Muscle of leg (tissue), 11 donors: Measurements from ENCODE around the gene TCERG1L. TPM values are rescaled to one million over a fixed set of nuclear protein-coding genes. Genes with fewer than 3 reads are reported as not detected.
"Not testable (repeated sequence)": the region's sequence is repeated elsewhere in the genome, so short reads cannot be mapped to it uniquely, and the experiment has no call there.

Experiments
- DNase-seq: peaks from one replicate; pipeline ENCODE4 v3.0.0; 2013
- H3K27ac ChIP-seq: one replicate; pipeline ENCODE4 v1.5.1; 2013; ENCODE audit warnings: mild to moderate bottlenecking, low read length, control low read depth
- H3K27me3 ChIP-seq: one replicate; pipeline ENCODE4 v1.6.1; 2013; ENCODE audit warnings: low read length; ENCODE audit not compliant: control insufficient read depth, insufficient read depth
- H3K36me3 ChIP-seq: one replicate; pipeline ENCODE4 v1.6.1; 2013; ENCODE audit warnings: low read length; ENCODE audit not compliant: control insufficient read depth, insufficient read depth
- H3K4me1 ChIP-seq: one replicate; pipeline ENCODE4 v1.6.1; 2013; ENCODE audit warnings: low read length; ENCODE audit not compliant: control insufficient read depth, insufficient read depth
- H3K4me3 ChIP-seq: one replicate; pipeline ENCODE4 v1.5.1; 2013; ENCODE audit warnings: low read length, control low read depth
- H3K9me3 ChIP-seq: replicated peaks from 2 replicates; pipeline ENCODE4 v1.6.1; 2013; ENCODE audit warnings: low read depth, low read length; ENCODE audit not compliant: control insufficient read depth
- WGBS: methylation state at CpG from one replicate; pipeline ENCODE4 v1.1.5; 2013; ENCODE audit warnings: missing lambda C conversion rate; ENCODE audit not compliant: insufficient coverage; 5-methylcytosine and 5-hydroxymethylcytosine counted together
- polyA plus RNA-seq, 8 donors: library from polyadenylated mRNA; unstranded; fragments of 120-200 nt; gene quantifications; one replicate each; pipeline versions ENCODE4 v1.2.1 to v1.2.3, GENCODE V29; 2013; ENCODE audit warnings: inconsistent platforms in 1 of 8, low replicate concordance in 1 of 8; ENCODE audit not compliant: insufficient read length in 8 of 8, insufficient read depth in 1 of 8
- total RNA-seq: library from RNA; stranded (reverse); fragments of 120-200 nt; gene quantifications from one replicate; pipeline ENCODE4 v1.2.4, GENCODE V29; 2013

The TCERG1L gene
- total and polyA plus RNA-seq, 9 donors = 0.04 to 1.1 (median 0.15) TPM

DNA sequence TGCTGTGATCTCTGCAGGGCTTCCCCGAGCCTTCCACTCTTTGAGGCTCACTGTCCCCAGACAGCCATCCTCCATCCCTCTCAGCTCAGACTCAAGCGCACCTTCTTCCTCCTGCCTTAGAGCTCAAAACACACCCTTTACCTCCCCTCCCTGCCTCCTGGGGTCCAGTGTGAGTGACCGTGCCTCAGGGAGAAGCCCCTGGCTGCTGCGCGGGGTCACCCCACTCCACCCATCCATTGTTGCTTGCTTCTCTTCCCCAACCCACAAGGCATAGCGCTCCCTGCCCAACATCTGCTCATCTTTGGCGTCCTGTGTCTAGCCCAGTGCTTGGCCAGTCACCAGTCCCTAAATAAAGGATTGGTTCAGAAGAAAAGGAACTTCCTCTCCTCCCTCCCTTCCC lies 170.3 kb downstream of the TCERG1L start:
- Histone ChIP-seq H3K27ac (no peak overlapping the region), H3K4me3 (no peak overlapping the region), H3K9me3 (no peaks in the 10 kb centered on the region), H3K36me3 (no peaks in the 10 kb centered on the region), H3K4me1 (peaks cover 4% of the 10 kb centered on the region), H3K27me3 (peaks cover 14% of the 10 kb centered on the region)
- no peak for DNase-seq
- 84% methylated on average over 5 of the region's 7 CpGs for WGBS

DNA sequence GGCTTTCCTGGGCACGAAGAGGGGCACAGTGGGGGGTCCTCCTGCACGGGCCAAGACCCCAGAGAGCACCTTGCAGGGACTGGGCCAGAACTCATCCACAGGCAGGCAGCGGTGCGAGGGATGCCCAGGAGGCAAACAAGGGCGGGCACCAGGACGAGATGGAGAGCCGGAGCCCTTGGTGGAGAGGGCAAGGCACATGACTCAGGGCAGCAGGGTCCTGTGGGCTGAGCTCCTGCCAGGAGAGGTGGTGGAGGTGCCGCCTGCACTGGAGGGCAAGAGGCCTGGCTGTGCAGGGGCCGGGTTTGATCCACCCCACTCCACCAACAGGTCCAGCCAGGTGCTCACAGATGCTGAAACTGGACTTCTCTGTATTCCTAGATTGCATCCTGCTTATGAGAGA lies 170.9 kb downstream of the TCERG1L start:
- no peak for DNase-seq
- Histone ChIP-seq H3K9me3 (no peaks in the 10 kb centered on the region), H3K4me3 (no peak overlapping the region), H3K27me3 (peaks cover 12% of the 10 kb centered on the region), H3K36me3 (no peaks in the 10 kb centered on the region), H3K4me1 (no peaks in the 10 kb centered on the region), H3K27ac (no peak overlapping the region)
- 86% methylated on average over 7 of the region's 9 CpGs for WGBS

DNA sequence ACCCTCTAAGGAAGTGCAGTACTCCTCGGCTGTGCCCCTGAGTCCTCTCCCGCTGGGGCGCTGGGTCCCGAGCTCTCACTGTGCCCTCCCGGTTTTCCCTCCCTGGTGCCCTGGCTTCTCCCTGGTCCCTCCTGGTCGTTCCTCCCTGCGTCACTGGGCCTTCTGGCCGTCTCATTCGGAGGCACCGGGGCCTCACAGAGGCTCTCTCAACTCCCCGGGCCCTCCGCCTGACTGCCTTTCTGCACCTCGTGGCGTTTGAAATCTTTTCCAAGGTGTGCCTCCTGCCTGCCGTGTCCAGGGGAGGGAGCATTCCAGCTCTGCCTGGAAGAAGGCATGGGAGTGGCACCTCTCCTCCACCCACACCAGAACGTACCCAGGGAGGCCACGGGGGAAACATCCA lies 174.3 kb downstream of the TCERG1L start:
- DNase-seq = no peak
- Histone ChIP-seq H3K27me3 (peaks cover 8% of the 10 kb centered on the region), H3K36me3 (no peaks in the 10 kb centered on the region), H3K4me1 (peaks cover 11% of the 10 kb centered on the region), H3K27ac (no peak overlapping the region), H3K9me3 (no peaks in the 10 kb centered on the region), H3K4me3 (no peak overlapping the region)
- whole genome bisulfite sequencing = 67% methylated on average over 9 of the region's 17 CpGs

DNA sequence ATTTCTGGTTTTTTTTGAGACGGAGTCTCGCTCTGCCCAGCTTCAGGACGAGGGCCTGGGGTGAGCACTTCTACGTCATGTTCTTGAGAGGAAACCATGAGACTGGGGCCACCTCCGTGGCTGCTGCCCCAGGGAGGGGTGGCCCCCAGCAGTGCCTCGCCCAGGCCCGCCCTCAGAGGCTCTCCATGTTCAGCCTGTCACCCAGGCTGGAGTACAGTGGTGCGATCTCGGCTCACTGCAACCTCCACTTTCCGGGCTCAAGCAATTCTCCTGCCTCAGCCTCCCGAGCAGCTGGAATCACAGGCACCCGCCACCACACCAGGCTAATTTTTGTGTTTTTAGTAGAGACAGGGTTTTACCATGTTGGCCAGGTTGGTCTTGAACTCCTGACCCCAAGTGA lies 175.2 kb downstream of the TCERG1L start:
- not testable (repeated sequence) for H3K9me3 ChIP-seq, H3K4me3 ChIP-seq, H3K27ac ChIP-seq, DNase-seq, H3K36me3 ChIP-seq, H3K27me3 ChIP-seq
- 97% methylated on average over 9 of the region's 12 CpGs for whole genome bisulfite sequencing
- H3K4me1 ChIP-seq = peaks cover 20% of the 10 kb centered on the region

DNA sequence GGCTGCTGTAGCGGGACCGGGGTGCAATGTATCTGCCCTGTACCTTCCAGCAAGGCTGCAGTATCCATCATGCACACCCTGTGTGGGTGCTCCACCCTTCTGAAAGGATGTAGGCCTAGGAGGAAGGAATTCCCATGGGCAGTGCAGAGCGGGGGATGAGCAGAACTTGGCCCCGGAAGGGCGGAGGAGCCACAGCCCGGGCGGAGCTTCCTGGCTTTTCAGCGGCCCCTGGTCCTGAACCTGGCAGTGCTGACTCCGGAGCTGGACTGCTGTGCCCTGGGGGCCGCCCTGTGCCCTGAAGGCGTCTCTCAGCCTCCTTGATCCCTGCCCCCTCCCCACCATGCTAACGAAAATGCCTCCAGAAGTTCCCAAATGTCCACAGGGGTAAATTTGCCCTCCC lies 175.8 kb downstream of the TCERG1L start:
- H3K4me1 ChIP-seq = peaks cover 24% of the 10 kb centered on the region
- peaks cover 6% of the 10 kb centered on the region for H3K27me3 ChIP-seq
- WGBS = 95% methylated on average over 5 of the region's 12 CpGs
- H3K9me3 ChIP-seq = no peaks in the 10 kb centered on the region
- no peak for DNase-seq
- no peak overlapping the region for H3K27ac ChIP-seq
- H3K36me3 ChIP-seq = no peaks in the 10 kb centered on the region
- H3K4me3 ChIP-seq = no peak overlapping the region

DNA sequence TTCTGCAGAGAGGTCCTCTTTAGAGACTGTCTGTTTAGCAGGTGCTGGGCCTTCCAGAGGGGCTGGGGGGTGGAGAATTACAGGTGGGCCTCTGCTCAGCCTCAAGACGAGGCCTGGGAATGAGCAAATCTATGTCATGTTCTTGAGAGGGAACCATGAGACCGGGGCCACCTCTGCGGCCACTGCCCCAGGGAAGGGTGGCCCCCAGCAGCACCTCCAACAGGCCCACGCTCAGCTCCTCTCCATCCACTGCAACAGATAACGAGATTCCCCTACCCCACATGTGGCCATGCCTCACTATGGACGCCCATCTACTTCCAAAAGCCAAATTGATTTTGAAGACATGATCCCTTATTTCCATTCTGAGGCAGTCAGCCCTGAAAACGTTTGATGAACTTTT lies 176.9 kb downstream of the TCERG1L start:
- Histone ChIP-seq H3K4me3 (no peak overlapping the region), H3K27ac (no peak overlapping the region), H3K36me3 (no peaks in the 10 kb centered on the region), H3K27me3 (peaks cover 6% of the 10 kb centered on the region), H3K4me1 (peaks cover 24% of the 10 kb centered on the region), H3K9me3 (no peaks in the 10 kb centered on the region)
- WGBS = 50% methylated on average over 1 of the region's 7 CpGs
- DNase-seq = no peak

DNA sequence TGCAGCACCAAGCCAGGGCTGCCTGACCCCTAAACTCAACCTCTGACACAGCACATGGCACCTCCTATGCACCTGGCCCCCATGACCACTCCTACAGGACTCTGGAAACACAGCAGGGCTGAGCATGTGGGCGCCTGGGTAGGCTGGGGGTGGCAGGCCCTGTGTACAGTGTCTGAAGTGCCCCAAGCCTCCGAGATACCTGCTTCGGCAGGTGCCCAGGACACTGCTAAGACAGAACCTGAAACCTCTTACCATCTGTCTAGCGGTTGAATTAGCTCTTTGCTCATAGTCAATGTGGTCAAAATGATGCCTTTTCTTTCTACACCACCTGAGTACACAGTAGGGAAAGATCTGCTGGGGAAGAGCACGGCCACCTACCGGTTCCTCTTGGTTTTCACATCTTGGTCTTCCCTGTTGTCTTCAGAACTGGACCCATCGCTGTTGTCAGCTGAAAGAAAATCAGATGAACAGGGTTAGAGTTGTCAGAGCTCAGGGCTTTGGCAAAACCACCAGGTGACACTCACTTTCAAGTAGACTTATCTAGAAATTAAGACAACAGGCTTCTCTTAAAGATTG lies 177.4 kb downstream of the TCERG1L start:
- no peak overlapping the region for H3K27ac ChIP-seq
- 93% methylated on average over 2 of the region's 7 CpGs for WGBS
- H3K9me3 ChIP-seq = no peaks in the 10 kb centered on the region
- H3K4me1 ChIP-seq = peaks cover 24% of the 10 kb centered on the region
- H3K4me3 ChIP-seq = no peak overlapping the region
- no peaks in the 10 kb centered on the region for H3K36me3 ChIP-seq
- peaks cover 6% of the 10 kb centered on the region for H3K27me3 ChIP-seq
- DNase-seq = no peak

DNA sequence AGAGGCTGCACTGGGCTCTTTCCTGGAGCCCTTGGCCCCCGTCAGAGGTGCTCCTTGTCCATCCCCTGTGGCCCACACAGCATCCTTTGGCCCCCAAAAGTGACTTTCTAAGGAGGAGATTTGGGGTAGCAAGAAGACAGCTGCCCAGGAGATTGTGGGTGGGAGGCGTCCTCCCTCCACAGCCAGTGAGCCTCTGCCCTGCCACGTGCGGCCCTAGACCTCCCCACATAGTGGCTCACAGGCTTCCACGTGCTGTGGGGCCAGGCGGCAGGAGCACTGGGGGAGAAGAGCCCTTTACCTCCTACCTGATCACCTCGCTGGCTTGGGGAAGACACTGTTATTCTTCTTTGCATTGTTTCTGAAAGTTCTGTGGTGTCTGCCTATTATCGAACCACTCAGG lies 178.8 kb downstream of the TCERG1L start:
- Histone ChIP-seq H3K27me3 (peaks cover 6% of the 10 kb centered on the region), H3K4me1 (peaks cover 24% of the 10 kb centered on the region), H3K4me3 (no peak overlapping the region), H3K36me3 (no peaks in the 10 kb centered on the region), H3K9me3 (no peaks in the 10 kb centered on the region), H3K27ac (peak overlapping the region; percentile 20)
- no peak for DNase-seq
- 34% methylated on average over 5 of the region's 8 CpGs for WGBS

DNA sequence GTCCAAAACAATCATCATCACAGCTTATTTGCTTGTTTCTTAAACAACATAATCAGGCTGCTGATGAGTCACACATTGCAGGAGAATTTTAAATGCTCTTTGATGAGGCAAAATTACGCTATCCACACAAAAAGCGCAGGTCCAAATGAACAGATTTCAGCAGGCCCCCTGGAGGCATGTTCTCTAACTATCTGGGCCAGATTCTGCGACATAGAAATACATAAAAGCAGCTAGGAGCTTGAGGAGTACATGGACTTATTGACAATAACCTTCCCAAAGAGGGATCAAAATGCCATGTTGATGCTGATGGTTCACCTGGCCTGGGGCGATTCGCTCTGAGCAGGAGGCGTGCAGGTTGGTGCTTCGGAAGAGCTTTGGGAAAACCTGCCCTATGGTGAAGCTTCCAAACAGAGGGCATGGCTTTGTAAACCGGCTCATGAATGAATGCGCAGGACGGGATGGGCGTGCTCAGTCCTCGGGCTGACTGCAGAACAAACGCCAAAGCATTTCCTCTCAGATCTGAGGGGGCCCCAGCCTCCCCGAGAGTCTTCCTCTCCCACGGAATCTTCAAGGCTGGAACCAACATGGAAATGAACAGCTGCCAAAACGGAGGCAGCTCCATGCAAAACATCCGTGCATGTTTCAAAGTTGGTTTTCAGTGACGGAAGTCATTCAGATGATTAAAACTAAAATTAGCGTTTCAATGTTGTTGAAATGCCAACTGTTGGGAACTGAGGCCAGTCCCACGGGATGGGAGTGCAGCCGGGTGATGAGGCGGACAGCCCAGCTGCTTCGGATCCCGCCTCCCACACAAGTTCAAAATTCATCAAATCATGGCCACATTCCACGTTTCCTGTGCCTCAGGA lies 179.6 kb downstream of the TCERG1L start:
- no peak overlapping the region for H3K4me3 ChIP-seq
- peaks cover 2% of the 10 kb centered on the region for H3K27me3 ChIP-seq
- H3K4me1 ChIP-seq = peaks cover 31% of the 10 kb centered on the region
- H3K36me3 ChIP-seq = no peaks in the 10 kb centered on the region
- H3K27ac ChIP-seq = no peak overlapping the region
- 40% methylated on average over 14 of the region's 25 CpGs for WGBS
- DNase-seq = peak; percentile 90
- no peaks in the 10 kb centered on the region for H3K9me3 ChIP-seq

DNA sequence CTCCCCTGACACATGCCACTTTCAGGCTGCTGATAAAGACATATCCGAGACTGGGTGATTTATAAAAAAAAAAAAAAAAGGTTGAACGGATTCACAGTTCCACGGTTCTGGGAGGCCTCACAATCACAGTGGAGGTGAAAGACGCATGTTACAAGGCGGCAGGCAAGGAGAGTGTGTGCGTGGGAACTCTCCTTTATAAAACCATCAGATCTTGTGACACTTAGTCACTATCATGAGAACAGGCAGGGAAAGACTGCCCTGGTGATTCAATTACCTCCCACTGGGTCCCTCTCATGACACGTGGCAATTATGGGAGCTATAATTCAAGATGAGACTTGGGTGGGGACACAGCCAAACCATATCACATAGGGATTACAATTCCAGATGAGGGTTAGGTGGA lies 181.5 kb downstream of the TCERG1L start:
- Histone ChIP-seq H3K4me1 (peaks cover 39% of the 10 kb centered on the region), H3K4me3 (no peak overlapping the region), H3K27ac (no peak overlapping the region), H3K9me3 (no peaks in the 10 kb centered on the region), H3K36me3 (no peaks in the 10 kb centered on the region), H3K27me3 (no peaks in the 10 kb centered on the region)
- DNase-seq = no peak
- no CpG with 5 or more reads among the region's 7 CpGs for WGBS
